ENCODE results near the gene JAG1. TPM values are rescaled to one million over a fixed set of nuclear protein-coding genes. Genes with fewer than 3 reads are reported as not detected.

The JAG1 gene
- total RNA-seq, 4 donors from 2014 or later = 34.3 to 81.9 (median 45.7) TPM

DNA sequence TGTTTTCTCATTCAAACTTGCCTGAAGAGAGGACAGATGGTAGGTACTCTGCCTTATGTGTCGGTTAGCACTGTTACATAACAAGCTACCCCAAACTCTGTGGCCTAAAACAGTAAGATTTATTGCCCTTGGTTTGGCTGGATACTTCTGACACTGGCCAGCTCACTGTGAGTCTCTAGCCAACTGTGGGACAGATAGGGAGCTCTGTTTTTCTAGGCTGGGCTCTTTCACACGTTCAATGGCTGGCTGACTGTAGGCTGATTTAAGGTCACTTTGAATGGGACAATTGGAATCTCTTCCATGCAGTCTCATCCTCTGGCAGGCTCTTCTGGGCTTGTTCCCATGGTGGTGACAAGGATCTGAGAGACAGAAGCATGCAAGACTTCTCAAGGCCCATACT, 39.4 kb upstream of the JAG1 start:
- Histone ChIP-seq H3K4me3 (no peak overlapping the region), H3K27me3 (no peaks in the 10 kb centered on the region), H3K4me1 (no peaks in the 10 kb centered on the region), H3K36me3 (no peaks in the 10 kb centered on the region), H3K9me3 (no peaks in the 10 kb centered on the region), H3K27ac (no peak overlapping the region)
- TF ChIP-seq POLR2A (IDR thresholded peaks at IDR 0.05) (no peak), POLR2AphosphoS5 (IDR thresholded peaks at IDR 0.05) (no peak)
- TF ChIP-seq, protein P1, sequence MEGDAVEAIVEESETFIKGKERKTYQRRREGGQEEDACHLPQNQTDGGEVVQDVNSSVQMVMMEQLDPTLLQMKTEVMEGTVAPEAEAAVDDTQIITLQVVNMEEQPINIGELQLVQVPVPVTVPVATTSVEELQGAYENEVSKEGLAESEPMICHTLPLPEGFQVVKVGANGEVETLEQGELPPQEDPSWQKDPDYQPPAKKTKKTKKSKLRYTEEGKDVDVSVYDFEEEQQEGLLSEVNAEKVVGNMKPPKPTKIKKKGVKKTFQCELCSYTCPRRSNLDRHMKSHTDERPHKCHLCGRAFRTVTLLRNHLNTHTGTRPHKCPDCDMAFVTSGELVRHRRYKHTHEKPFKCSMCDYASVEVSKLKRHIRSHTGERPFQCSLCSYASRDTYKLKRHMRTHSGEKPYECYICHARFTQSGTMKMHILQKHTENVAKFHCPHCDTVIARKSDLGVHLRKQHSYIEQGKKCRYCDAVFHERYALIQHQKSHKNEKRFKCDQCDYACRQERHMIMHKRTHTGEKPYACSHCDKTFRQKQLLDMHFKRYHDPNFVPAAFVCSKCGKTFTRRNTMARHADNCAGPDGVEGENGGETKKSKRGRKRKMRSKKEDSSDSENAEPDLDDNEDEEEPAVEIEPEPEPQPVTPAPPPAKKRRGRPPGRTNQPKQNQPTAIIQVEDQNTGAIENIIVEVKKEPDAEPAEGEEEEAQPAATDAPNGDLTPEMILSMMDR (IDR thresholded peaks at IDR 0.05) = no peak
- ATAC-seq = no peak
- WGBS, 2 donors (ENCODE audit: low coverage in 1 of 2) = 40 to 50% methylated on average over 1 of the region's 2 CpGs

DNA sequence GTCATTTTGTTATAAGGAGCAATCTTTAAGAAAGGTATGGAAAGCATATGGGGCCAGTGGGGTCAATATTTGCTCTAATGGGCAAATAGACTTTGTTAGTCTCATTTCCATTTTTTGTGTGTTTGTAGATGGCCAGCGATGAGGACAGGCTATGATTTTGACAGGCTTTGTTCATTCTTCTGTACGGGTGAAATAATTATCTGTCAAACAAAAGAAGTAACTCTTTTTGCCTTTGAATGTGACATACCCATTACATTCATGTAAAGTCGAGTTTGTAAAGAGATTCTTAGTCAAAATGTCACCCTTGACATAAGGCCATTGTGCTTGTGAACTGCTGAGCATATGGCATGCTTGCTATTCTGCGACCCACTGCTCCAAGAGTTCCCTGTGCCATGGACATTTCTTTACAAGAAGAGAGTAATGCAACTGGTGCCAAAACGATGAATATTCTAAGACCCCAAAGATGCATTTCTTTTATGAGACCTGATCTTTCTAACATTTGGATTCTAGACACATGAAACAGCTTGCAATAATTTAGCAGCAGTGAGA, 38.2 kb upstream of the JAG1 start:
- no peaks in the 10 kb centered on the region for H3K36me3 ChIP-seq
- no peaks in the 10 kb centered on the region for H3K27me3 ChIP-seq
- TF ChIP-seq, protein P1 (IDR thresholded peaks at IDR 0.05) = no peak
- TF ChIP-seq POLR2AphosphoS5 (IDR thresholded peaks at IDR 0.05) (no peak), EP300 (IDR thresholded peaks at IDR 0.05) (no peak), POLR2A (IDR thresholded peaks at IDR 0.05) (no peak)
- H3K4me3 ChIP-seq = no peak overlapping the region
- ATAC-seq = no peak
- H3K9me3 ChIP-seq = no peaks in the 10 kb centered on the region
- no peak overlapping the region for H3K27ac ChIP-seq
- WGBS, 2 donors (ENCODE audit: low coverage in 1 of 2) = 62 to 77% methylated on average over 3 to 4 of the region's 5 CpGs
- H3K4me1 ChIP-seq = no peaks in the 10 kb centered on the region

DNA sequence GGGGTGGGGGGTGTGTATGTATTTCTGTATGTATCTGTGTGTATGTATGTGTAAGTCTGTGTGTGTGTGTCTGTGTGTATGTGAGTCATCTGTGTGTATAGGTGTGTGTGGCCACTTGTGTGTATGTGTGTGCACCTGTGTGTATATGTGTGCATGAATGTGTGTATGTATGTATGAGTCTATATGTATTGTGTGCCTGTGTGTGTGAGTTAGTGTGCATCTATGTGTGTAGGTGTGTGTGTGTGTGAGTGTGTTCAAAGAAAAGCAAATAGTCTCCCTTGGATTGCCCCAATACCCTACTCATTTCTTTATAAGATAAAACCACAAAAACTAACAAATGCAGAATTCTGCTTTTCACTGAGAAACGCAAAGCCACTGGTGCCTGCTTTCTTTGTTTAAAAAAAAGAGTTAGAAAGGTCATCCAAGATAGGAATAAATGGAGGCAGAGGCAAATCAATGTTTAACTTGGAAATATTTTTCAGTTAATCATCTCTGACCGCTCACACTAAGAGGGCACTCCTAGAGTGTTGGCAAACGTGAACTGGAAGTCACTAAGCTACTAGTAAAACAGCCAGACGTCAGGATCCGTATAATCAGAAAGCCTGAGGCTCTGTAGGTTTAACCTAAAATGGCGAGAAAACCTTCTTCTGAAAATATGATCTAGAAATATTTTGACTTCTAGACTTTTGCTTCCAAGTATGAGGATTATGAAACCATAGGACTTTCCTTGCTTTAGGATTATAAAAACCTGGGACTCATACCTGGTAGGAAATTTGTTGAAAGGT, 37.4 kb upstream of the JAG1 start:
- no peaks in the 10 kb centered on the region for H3K36me3 ChIP-seq
- no peak overlapping the region for H3K4me3 ChIP-seq
- no peaks in the 10 kb centered on the region for H3K9me3 ChIP-seq
- TF ChIP-seq, protein P1 (IDR thresholded peaks at IDR 0.05) = no peak
- TF ChIP-seq POLR2AphosphoS5 (IDR thresholded peaks at IDR 0.05) (no peak), EP300 (IDR thresholded peaks at IDR 0.05) (no peak), POLR2A (IDR thresholded peaks at IDR 0.05) (no peak)
- H3K4me1 ChIP-seq = no peaks in the 10 kb centered on the region
- no peaks in the 10 kb centered on the region for H3K27me3 ChIP-seq
- 69 to 76% methylated on average over 6 of the region's 6 CpGs for WGBS, 2 donors (ENCODE audit: low coverage in 1 of 2)
- H3K27ac ChIP-seq = no peak overlapping the region
- ATAC-seq = no peak

DNA sequence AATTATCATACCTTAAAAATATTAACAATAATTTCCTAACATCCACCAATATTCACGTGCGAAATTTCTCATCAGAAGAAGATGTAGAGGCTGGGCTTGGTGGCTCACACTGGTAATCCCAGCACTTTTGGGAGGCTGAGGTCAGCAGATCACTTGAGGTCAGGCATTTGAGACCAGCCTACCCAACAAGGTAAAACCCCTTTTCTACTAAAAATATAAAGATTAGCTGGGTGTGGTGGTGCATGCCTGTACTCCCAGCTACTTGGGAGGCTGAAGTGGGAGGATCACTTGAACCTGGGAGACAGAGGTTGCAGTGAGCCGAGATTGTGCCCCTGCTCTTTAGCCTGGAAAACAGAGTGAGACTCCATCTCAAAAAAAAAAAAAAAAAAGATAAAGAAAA, 36.1 kb upstream of the JAG1 start:
- no peaks in the 10 kb centered on the region for H3K4me1 ChIP-seq
- 90 to 98% methylated on average over 3 of the region's 3 CpGs for WGBS, 2 donors (ENCODE audit: low coverage in 1 of 2)

More for the DNA sequence above, 36.1 kb upstream of the JAG1 start:
- ATAC-seq = no peak
- no peak for TF ChIP-seq POLR2AphosphoS5 (IDR thresholded peaks at IDR 0.05)
- no peak for TF ChIP-seq EP300 (IDR thresholded peaks at IDR 0.05)
- TF ChIP-seq, protein P1 (IDR thresholded peaks at IDR 0.05) = no peak
- no peak for TF ChIP-seq POLR2A (IDR thresholded peaks at IDR 0.05)
- no peaks in the 10 kb centered on the region for H3K36me3 ChIP-seq
- H3K27me3 ChIP-seq = no peaks in the 10 kb centered on the region
- H3K4me3 ChIP-seq = no peak overlapping the region
- no peaks in the 10 kb centered on the region for H3K9me3 ChIP-seq
- no peak overlapping the region for H3K27ac ChIP-seq
